HUES6 (cell line): Measurements from ENCODE around the gene PPP1R12B.
"Not testable (repeated sequence)": the region's sequence is repeated elsewhere in the genome, so short reads cannot be mapped to it uniquely, and the experiment has no call there.

ENCODE experiments used
- H3K27ac ChIP-seq: 2 replicates; pipeline ENCODE4 v1.7.0; 2013; ENCODE audit warnings: low read depth, mild to moderate bottlenecking, low read length, inconsistent platforms
- H3K27me3 ChIP-seq: 2 replicates; pipeline ENCODE4 v1.6.1; 2013; ENCODE audit warnings: low read length; ENCODE audit not compliant: control insufficient read depth, insufficient read depth
- H3K36me3 ChIP-seq: 2 replicates; pipeline ENCODE4 v1.6.1; 2013; ENCODE audit warnings: low read length; ENCODE audit not compliant: control insufficient read depth, insufficient read depth
- H3K4me1 ChIP-seq: 2 replicates; pipeline ENCODE4 v1.6.1; 2013; ENCODE audit warnings: low read length; ENCODE audit not compliant: control insufficient read depth, insufficient read depth
- H3K4me3 ChIP-seq: 2 replicates; pipeline ENCODE4 v1.5.1; 2013; ENCODE audit warnings: low read depth, low read length
- H3K9ac ChIP-seq: one replicate; pipeline ENCODE4 v1.6.1; 2013; ENCODE audit warnings: mild to moderate bottlenecking, low read length
- H3K9me3 ChIP-seq: 2 replicates; pipeline ENCODE4 v1.6.1; 2013; ENCODE audit warnings: low read depth, low read length; ENCODE audit not compliant: control insufficient read depth, insufficient read depth

PPP1R12B gene

DNA sequence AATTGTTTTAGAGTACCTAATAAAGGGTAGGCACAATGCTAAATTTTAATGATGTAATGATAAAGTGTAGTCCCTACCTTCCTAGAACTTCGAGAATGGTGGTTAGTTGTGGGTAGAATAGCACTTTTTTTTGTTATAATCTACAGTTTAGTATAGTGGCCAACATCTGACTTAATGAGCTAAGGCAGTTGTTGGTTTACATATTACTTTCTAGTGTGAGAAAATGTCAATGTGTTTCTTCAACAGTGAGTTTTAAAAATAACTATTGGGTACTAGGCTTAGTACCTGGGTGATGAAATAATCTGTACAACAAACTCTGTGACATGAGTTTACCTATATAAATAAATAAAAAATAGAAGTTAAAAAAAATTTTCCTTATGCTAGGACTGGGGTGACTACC lies 120.6 kb downstream of the PPP1R12B start:
- not testable (repeated sequence) for H3K27ac ChIP-seq, H3K9ac ChIP-seq, H3K36me3 ChIP-seq, H3K4me3 ChIP-seq, H3K27me3 ChIP-seq, H3K9me3 ChIP-seq, H3K4me1 ChIP-seq

DNA sequence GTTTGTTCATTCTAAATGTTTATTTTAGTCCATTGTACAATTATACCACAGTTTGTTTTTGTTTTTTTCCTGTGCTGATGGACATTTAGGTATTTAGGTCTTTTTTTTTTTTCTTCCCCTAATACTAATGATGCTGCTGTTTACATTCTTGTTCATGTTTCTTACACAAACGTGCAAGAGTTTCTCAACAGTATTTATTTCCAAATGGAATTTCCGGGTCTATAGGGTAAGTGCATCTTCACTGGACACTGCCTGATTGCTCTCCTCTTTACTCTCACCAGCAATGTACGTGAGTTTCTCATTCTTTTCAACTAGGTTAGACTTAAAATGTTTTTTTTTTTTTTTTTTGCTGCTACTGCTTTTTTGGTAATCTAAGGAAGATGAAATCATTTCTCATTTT lies 122.7 kb downstream of the PPP1R12B start:
- Histone ChIP-seq H3K4me1 (no peaks in the 10 kb centered on the region), H3K27ac (no peak overlapping the region), H3K4me3 (no peak overlapping the region), H3K9ac (no peak overlapping the region), H3K27me3 (no peaks in the 10 kb centered on the region), H3K36me3 (no peaks in the 10 kb centered on the region), H3K9me3 (no peaks in the 10 kb centered on the region)

DNA sequence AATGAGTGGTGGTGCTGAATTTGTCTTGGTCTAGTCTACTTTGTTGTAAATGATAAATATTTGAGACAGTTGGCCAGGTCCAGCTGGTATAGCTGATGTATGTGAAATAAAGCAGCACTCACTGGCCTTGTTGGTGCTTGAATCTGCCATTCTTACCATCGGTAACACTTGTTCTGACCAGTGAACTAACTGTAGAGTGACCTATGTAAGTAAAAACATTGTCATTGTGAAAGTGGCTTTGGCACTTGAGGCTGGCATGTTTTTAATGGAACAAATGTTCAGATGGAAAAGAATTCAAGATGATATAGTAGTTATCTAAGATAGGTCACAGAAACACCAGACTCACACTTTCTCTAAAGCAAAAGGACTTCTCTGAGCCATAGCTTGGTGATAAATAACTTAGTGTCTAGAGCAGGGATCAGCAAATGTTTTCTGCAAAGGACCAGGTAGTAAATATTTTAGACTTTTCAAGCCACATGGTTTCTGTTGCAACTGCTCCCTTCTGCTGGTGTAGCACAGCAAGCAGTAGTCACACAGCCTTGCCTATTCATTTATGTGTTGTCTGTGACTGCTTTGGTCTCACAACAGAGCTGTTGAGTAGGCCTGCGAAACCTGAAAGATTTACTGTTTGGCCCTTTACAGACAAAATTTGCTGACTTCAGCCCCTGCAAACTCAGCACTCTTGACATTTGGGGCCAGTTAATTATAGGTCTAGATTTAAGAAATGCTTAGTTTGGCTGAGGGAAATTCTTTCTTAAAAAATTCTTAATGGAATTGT lies 124.0 kb downstream of the PPP1R12B start:
- not testable (repeated sequence) for H3K27me3 ChIP-seq, H3K36me3 ChIP-seq, H3K4me3 ChIP-seq, H3K9ac ChIP-seq, H3K9me3 ChIP-seq, H3K27ac ChIP-seq, H3K4me1 ChIP-seq

- H3K27me3 ChIP-seq, H3K9ac ChIP-seq, H3K4me3 ChIP-seq, H3K9me3 ChIP-seq, H3K36me3 ChIP-seq, H3K27ac ChIP-seq, H3K4me1 ChIP-seq: not testable (repeated sequence)
Observed at GRCh38 chr1:202473266-202474045, 125.0 kb downstream of the PPP1R12B start.

GRCh38 chr1:202479661-202480060 lies 131.2 kb downstream of the PPP1R12B start:
- not testable (repeated sequence) for H3K9ac ChIP-seq, H3K9me3 ChIP-seq, H3K27me3 ChIP-seq, H3K27ac ChIP-seq, H3K4me3 ChIP-seq, H3K36me3 ChIP-seq
- H3K4me1 ChIP-seq, result peaks cover 17% of the 10 kb centered on the region; the same call in 1 of the 2 replicates

GRCh38 chr1:202480640-202481039 lies 132.1 kb downstream of the PPP1R12B start:
- H3K9me3 ChIP-seq, H3K36me3 ChIP-seq, H3K4me3 ChIP-seq, H3K27ac ChIP-seq, H3K27me3 ChIP-seq, H3K9ac ChIP-seq: not testable (repeated sequence)
- peaks cover 17% of the 10 kb centered on the region; the same call in 1 of the 2 replicates for H3K4me1 ChIP-seq

DNA sequence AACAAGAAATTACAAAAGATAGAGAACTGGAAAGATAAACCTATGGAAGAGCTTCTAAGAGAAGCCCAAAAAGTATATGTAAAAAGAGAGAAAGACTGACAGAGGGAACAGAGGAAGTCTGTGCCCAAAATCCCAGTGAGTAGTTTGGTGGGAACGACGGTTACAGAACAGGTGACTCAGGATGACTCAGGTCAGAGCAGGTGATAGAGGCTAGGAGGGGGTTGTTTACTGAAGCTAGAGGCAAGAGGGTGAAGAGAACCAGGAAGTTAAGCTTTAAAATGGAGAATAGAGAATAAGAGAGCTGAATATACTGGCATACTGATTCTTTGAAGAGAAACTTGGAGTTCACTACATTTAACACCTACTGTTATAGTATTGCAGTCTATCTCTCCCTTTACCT lies 134.9 kb downstream of the PPP1R12B start:
- 0 out of 2 replicates have a peak overlapping the region, but pooled peaks have one; percentile 52 for H3K27ac ChIP-seq
- H3K9me3 ChIP-seq, H3K9ac ChIP-seq, H3K27me3 ChIP-seq, H3K36me3 ChIP-seq, H3K4me3 ChIP-seq: not testable (repeated sequence)
- H3K4me1 ChIP-seq, result peaks cover 17% of the 10 kb centered on the region; the same call in 1 of the 2 replicates

- not testable (repeated sequence) for H3K36me3 ChIP-seq, H3K4me3 ChIP-seq, H3K9me3 ChIP-seq, H3K9ac ChIP-seq, H3K27me3 ChIP-seq
- peaks cover 17% of the 10 kb centered on the region; the same call in 1 of the 2 replicates for H3K4me1 ChIP-seq
- 0 out of 2 replicates have a peak overlapping the region, but pooled peaks have one; percentile 52 for H3K27ac ChIP-seq
Observed at GRCh38 chr1:202484032-202484431, 135.5 kb downstream of the PPP1R12B start.

GRCh38 chr1:202484820-202485219 lies 136.3 kb downstream of the PPP1R12B start:
- H3K27me3 ChIP-seq, H3K9me3 ChIP-seq, H3K9ac ChIP-seq, H3K4me3 ChIP-seq, H3K27ac ChIP-seq, H3K36me3 ChIP-seq: not testable (repeated sequence)
- H3K4me1 ChIP-seq, result peaks cover 17% of the 10 kb centered on the region; the same call in 1 of the 2 replicates

- not testable (repeated sequence) for H3K9ac ChIP-seq, H3K4me3 ChIP-seq, H3K36me3 ChIP-seq, H3K27ac ChIP-seq, H3K9me3 ChIP-seq, H3K4me1 ChIP-seq, H3K27me3 ChIP-seq
Observed at GRCh38 chr1:202488178-202488649, 139.7 kb downstream of the PPP1R12B start.

GRCh38 chr1:202489101-202489500 lies 140.6 kb downstream of the PPP1R12B start:
- H3K27ac ChIP-seq, H3K9ac ChIP-seq, H3K9me3 ChIP-seq, H3K4me3 ChIP-seq, H3K4me1 ChIP-seq, H3K27me3 ChIP-seq, H3K36me3 ChIP-seq: not testable (repeated sequence)
